Glutamatergic neuron (in vitro differentiated cells): ENCODE data around the gene AMPD1. TPM values are rescaled to one million over a fixed set of nuclear protein-coding genes. Genes with fewer than 3 reads are reported as not detected.

Source experiments
- DNase-seq: peaks from one replicate; pipeline ENCODE4 v3.0.0; 2022
- H3K27ac Mint-ChIP-seq: one replicate; pipeline ENCODE4 v1.8.0; 2020; ENCODE audit warnings: mild to moderate bottlenecking, mixed read lengths, inconsistent platforms; ENCODE audit not compliant: unreplicated experiment
- H3K27me3 Mint-ChIP-seq: one replicate; pipeline ENCODE4 v1.8.0; 2020; ENCODE audit warnings: mild to moderate bottlenecking, moderate library complexity, mixed read lengths, inconsistent platforms; ENCODE audit not compliant: unreplicated experiment
- H3K36me3 Mint-ChIP-seq: one replicate; pipeline ENCODE4 v1.8.0; 2020; ENCODE audit warnings: mild to moderate bottlenecking, mixed read lengths, inconsistent platforms; ENCODE audit not compliant: unreplicated experiment
- H3K4me1 Mint-ChIP-seq: one replicate; pipeline ENCODE4 v1.8.0; 2020; ENCODE audit warnings: mild to moderate bottlenecking, low read depth, mixed read lengths, inconsistent platforms; ENCODE audit not compliant: unreplicated experiment
- H3K4me3 Mint-ChIP-seq: one replicate; pipeline ENCODE4 v1.8.0; 2020; ENCODE audit warnings: mild to moderate bottlenecking, mixed read lengths, inconsistent platforms; ENCODE audit not compliant: unreplicated experiment
- H3K9me3 Mint-ChIP-seq: one replicate; pipeline ENCODE4 v1.8.0; 2020; ENCODE audit warnings: mild to moderate bottlenecking, moderate library complexity, mixed read lengths, inconsistent platforms; ENCODE audit not compliant: unreplicated experiment
- CTCF ChIP-seq: fragments of 200-600 bp; sonication (generic); IDR thresholded peaks from one replicate; pipeline ENCODE4 v1.5.0; 2021; ENCODE audit not compliant: partially characterized antibody, unreplicated experiment
- total RNA-seq: library from RNA; stranded (reverse); fragmentation: NEBNext Ultra II Directional; extraction: Animal tissue kit (Norgen Biotek cat#: 25700); gene quantifications from one replicate; pipeline ENCODE4 v1.2.1, GENCODE V29; 2021; ENCODE audit not compliant: unreplicated experiment

AMPD1 gene
- total RNA-seq, 1 donor from 2014 or later, result not detected

DNA sequence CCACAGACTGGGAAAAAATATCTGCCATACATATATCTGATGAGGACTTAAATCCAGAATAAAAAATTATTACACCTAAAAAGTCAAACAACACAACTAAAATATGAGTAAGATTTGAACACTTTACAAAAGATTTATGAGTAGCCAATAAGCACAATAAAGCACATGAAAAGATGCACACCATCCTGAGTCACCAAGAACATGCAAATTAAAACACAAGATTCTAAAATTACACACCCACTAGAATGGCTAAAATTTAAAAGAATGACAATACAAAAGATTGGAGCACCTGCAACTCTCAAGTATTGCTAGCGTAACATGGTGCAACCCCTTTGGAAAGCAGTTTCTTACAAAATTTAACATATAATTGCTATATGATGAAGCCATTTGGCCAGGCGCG, 56.4 kb downstream of the AMPD1 start:
- DNase-seq, result no peak
- Mint-ChIP-seq H3K4me1 (no peaks in the 10 kb centered on the region), H3K27me3 (no peaks in the 10 kb centered on the region), H3K4me3 (no peak overlapping the region), H3K27ac (no peak overlapping the region), H3K36me3 (no peaks in the 10 kb centered on the region), H3K9me3 (no peaks in the 10 kb centered on the region)
- TF ChIP-seq CTCF, result no peak

DNA sequence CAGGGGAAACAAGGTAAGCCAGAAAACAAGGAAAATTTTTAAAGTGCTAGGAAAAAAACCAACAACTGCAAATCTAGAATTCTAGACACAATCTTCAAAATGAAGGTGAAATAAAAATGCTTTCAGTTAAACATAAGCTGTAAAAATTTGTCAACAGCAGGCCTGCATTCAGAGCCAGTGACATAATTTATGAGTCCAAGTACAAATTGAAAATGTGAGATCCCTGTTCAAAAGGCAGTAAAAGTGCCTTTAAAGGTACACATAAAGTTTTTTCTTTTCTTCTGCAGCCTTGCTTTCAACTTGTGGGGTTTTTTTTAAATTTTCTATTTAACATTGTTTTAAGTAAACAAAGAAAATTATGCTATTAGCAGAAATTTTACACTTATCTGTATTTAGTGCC, 62.9 kb downstream of the AMPD1 start:
- H3K4me1 Mint-ChIP-seq, result no peaks in the 10 kb centered on the region
- DNase-seq, result no peak
- no peak overlapping the region for H3K27ac Mint-ChIP-seq
- H3K36me3 Mint-ChIP-seq, result no peaks in the 10 kb centered on the region
- peaks cover 1% of the 10 kb centered on the region for H3K9me3 Mint-ChIP-seq
- no peak overlapping the region for H3K4me3 Mint-ChIP-seq
- TF ChIP-seq CTCF, result no peak
- no peaks in the 10 kb centered on the region for H3K27me3 Mint-ChIP-seq

- H3K4me1 Mint-ChIP-seq, result no peaks in the 10 kb centered on the region
- no peak for TF ChIP-seq CTCF
- H3K27me3 Mint-ChIP-seq, result no peaks in the 10 kb centered on the region
- no peak overlapping the region for H3K4me3 Mint-ChIP-seq
- H3K9me3 Mint-ChIP-seq, result peaks cover 1% of the 10 kb centered on the region
- DNase-seq, result no peak
- H3K27ac Mint-ChIP-seq, result no peak overlapping the region
- no peaks in the 10 kb centered on the region for H3K36me3 Mint-ChIP-seq
Observed at GRCh38 chr1:114627107-114627506, 68.2 kb downstream of the AMPD1 start.

DNA sequence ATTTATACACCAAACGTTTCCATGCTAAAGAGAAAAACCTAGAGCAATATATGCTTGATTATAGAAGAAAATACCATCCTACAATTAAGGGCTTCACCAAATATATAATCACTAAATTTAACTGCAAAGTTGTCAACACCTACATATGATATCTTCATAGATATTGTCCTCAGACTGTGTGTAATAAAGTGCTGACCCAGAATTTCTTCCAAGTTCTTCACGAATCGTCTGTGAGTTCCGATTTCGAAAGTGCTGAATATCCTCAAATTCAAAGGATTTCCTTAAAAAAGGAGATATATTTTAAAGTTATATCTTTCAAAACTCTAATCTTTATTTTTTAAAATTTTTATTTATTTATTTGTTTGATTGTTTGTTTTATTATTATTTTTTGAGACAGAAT, 72.0 kb downstream of the AMPD1 start:
- H3K4me3 Mint-ChIP-seq, result no peak overlapping the region
- H3K36me3 Mint-ChIP-seq, result no peaks in the 10 kb centered on the region
- no peak overlapping the region for H3K27ac Mint-ChIP-seq
- H3K9me3 Mint-ChIP-seq, result no peaks in the 10 kb centered on the region
- H3K27me3 Mint-ChIP-seq, result no peaks in the 10 kb centered on the region
- TF ChIP-seq CTCF, result no peak
- H3K4me1 Mint-ChIP-seq, result no peaks in the 10 kb centered on the region
- no peak for DNase-seq

Other genes starting within 250 kb of the AMPD1 start
- 69.3 TPM for gene TRIM33, start 184.3 kb downstream of the AMPD1 start, total RNA-seq
- gene BCAS2, start 113.9 kb downstream of the AMPD1 start, total RNA-seq, result 52.4 TPM
- gene DENND2C, start 25.5 kb downstream of the AMPD1 start, total RNA-seq, result 0.54 TPM
- 77.1 TPM for gene NRAS, start 21.2 kb upstream of the AMPD1 start, total RNA-seq
- gene CSDE1, start 62.4 kb upstream of the AMPD1 start, total RNA-seq, result 763 TPM
- 60.7 TPM for gene SIKE1, start 85.1 kb upstream of the AMPD1 start, total RNA-seq
- gene SYCP1, start 159.3 kb upstream of the AMPD1 start, total RNA-seq, result not detected